Stimulated activated CD4-positive, alpha-beta T cell treated with anti-CD3 and anti-CD28 coated beads, Interleukin-1b, Interleukin-23, amount 100 ng/mL, for 4 hours (primary cell): ENCODE measurements around the gene TMPRSS13.

Source experiments
- DNase-seq, 2 donors: peaks; one replicate each; pipeline ENCODE4 v3.0.0-alpha.2; 2020; ENCODE audit warnings: low read depth in 2 of 2

The TMPRSS13 gene

GRCh38 chr11:117855912-117856651 is 73.1 kb downstream of the TMPRSS13 start:
- DNase-seq, result no peak

DNA sequence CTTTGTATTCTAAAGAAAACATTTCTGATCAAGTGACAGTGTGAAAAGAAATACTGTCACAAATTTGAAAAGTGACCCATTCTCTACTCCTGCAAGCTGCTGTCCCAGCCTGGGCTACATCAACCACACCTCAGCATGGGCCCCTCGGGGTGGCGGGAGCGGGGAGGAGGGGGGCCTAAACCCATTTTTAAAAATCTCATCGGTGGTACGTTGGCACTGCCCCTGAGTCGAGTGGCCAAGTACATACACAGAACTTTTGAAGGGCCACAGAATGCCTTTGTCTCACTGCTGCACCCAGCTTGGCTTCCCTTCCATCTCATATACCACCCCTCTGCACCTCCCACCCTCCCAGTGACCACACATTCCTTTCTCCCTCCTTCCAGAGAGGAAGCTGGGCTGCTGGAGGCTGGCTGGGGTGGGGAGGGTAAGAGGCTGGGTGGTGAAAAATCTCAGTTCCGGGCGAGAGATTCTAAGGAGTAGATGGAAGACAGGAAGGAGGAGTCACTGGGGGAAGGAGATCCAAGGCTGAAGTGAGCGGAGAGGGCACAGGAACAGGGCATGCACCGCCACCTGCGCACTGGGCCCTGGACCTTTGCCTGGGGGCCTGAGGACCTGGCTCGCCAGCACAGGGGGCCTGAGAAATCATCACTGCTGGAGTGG is 73.9 kb downstream of the TMPRSS13 start:
- no peak for DNase-seq

DNA sequence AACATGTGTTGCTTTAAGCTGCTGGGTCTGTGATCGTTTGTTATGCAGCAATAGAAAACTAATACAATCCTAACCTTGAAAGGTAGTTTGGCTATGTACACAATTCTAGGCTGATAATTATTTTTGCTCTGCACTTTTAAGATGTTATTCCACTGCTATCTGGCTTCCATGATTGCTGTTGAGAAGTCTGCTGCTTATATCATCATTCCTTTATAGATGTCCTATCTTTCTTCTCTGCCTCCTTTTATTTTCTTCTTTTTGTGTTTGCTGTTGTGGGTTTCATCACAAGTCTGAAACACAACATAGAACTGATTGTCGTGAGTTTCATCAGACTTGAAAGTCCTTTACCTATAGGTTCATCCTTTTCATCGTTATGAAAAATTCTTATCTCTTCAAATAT is 76.9 kb downstream of the TMPRSS13 start:
- no peak for DNase-seq

DNA sequence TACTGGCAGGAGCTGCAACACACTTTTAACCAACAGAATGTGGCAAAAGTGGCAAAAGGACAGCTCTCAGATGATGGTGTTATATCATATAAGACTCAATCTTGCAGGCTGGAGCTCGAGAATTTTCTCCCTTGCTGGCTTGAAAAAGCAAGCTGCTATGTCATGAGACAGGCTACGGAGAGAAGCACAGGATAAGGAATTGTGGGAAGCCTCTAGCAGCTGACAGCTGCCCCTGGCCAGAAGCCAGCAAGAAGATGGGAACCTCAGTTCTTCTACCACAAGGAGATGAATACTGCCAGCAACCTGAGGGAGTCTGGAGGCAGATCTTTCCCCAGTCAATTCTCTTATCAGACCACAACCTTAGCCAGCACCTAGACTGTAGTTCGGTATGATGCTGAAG is 77.3 kb downstream of the TMPRSS13 start:
- no peak for DNase-seq

DNA sequence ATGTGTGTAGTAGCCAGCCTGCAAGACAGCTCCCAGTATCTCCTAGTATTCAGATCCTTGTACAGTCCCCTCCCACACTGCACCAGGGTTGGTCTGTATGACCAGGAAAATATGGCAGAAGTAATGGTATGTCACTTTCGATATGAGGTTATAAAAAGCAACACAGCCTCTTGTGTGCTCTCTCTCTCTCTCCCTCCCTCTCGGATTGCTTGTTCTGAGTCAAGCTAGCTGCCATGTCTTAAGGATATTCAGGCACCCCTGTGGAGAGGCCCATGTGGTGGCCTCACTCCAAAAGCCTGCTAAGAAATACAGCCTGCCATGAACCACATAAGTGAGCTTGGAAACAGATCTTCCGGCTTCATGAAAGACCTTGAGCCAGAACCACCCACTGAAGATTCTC is 78.1 kb downstream of the TMPRSS13 start:
- no peak for DNase-seq
